ENCODE results near the gene TMPRSS3. TPM values are rescaled to one million over a fixed set of nuclear protein-coding genes. Genes with fewer than 3 reads are reported as not detected.

The TMPRSS3 gene
- total RNA-seq, 4 donors from 2014 or later = 0.68 to 1.3 TPM; not detected in 2

GRCh38 chr21:42374864-42375499 is 20.9 kb downstream of the TMPRSS3 start:
- intact Hi-C loops (cut with DNase I; ENCODE audit: low total_unique reads) (no loop called here), in situ Hi-C loops (cut with MboI; ENCODE audit: low pct_ligation_motif_present in 1 of 4, low pct_unique_long_range_greater_than_20kb in 1 of 4, low sequenced_read_pairs in 3 of 4) (loop anchor here in 1 of 4 donors (5.0 kb wide), 1 partner anchor 53 kb away; no protein-coding TSS in a partner anchor)
- no peaks in the 10 kb centered on the region for H3K36me3 ChIP-seq
- WGBS, 2 donors (ENCODE audit: low coverage in 1 of 2) = 55 to 70% methylated on average over 2 to 19 of the region's 23 CpGs
- DNase-seq = no peak
- H3K4me1 ChIP-seq = peaks cover 0 to 21% (median 16%) of the 10 kb centered on the region in 4 donors
- TF ChIP-seq, protein P1, sequence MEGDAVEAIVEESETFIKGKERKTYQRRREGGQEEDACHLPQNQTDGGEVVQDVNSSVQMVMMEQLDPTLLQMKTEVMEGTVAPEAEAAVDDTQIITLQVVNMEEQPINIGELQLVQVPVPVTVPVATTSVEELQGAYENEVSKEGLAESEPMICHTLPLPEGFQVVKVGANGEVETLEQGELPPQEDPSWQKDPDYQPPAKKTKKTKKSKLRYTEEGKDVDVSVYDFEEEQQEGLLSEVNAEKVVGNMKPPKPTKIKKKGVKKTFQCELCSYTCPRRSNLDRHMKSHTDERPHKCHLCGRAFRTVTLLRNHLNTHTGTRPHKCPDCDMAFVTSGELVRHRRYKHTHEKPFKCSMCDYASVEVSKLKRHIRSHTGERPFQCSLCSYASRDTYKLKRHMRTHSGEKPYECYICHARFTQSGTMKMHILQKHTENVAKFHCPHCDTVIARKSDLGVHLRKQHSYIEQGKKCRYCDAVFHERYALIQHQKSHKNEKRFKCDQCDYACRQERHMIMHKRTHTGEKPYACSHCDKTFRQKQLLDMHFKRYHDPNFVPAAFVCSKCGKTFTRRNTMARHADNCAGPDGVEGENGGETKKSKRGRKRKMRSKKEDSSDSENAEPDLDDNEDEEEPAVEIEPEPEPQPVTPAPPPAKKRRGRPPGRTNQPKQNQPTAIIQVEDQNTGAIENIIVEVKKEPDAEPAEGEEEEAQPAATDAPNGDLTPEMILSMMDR (IDR thresholded peaks at IDR 0.05) = no peak
- TF ChIP-seq EP300 (IDR thresholded peaks at IDR 0.05; ENCODE audit: low read depth) (no peak), POLR2A (IDR thresholded peaks at IDR 0.05) (no peak), POLR2AphosphoS5 (IDR thresholded peaks at IDR 0.05) (no peak)
- H3K9me3 ChIP-seq = no peaks in the 10 kb centered on the region
- no peaks in the 10 kb centered on the region for H3K27me3 ChIP-seq
- H3K4me3 ChIP-seq = peak overlapping the region in 1 of 4 donors; percentile 13
- peak overlapping the region; percentile 41 to 71 (median 62) for H3K27ac ChIP-seq

DNA sequence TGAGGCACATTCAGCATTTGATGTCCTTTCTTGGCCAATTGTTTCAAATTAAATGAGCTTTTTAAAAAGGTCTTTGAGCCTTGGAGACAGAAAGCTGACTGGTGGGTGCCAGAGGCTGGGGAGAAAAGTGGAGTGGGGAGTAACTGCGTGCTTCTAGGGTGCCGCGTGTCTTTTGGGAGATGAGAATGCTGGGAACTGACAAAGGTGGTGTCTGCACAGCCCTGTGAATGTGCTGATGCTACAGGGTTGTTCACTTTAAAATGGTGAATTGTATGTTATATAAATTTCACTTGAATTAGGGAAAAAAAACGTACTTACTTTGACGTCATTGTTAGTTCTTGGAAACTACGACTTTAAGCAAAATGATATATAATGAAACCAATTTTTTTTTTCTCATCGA is 21.4 kb downstream of the TMPRSS3 start:
- H3K9me3 ChIP-seq = no peaks in the 10 kb centered on the region
- no peak for TF ChIP-seq EP300 (IDR thresholded peaks at IDR 0.05; ENCODE audit: low read depth)
- TF ChIP-seq POLR2A (IDR thresholded peaks at IDR 0.05) = no peak
- TF ChIP-seq, protein P1 (IDR thresholded peaks at IDR 0.05) = no peak
- no peak for TF ChIP-seq POLR2AphosphoS5 (IDR thresholded peaks at IDR 0.05)
- peak overlapping the region in 1 of 4 donors; percentile 71 for H3K27ac ChIP-seq
- no peaks in the 10 kb centered on the region for H3K27me3 ChIP-seq
- intact Hi-C loops (cut with DNase I; ENCODE audit: low total_unique reads) (no loop called here), in situ Hi-C loops (cut with MboI; ENCODE audit: low pct_ligation_motif_present in 1 of 4, low pct_unique_long_range_greater_than_20kb in 1 of 4, low sequenced_read_pairs in 3 of 4) (loop anchor here in 1 of 4 donors (5.0 kb wide), 1 partner anchor 52 kb away; no protein-coding TSS in a partner anchor)
- DNase-seq = no peak
- H3K4me3 ChIP-seq = no peak overlapping the region
- 70 to 77% methylated on average over 6 to 7 of the region's 7 CpGs for WGBS, 2 donors (ENCODE audit: low coverage in 1 of 2)
- no peaks in the 10 kb centered on the region for H3K36me3 ChIP-seq
- peaks cover 0 to 21% (median 16%) of the 10 kb centered on the region in 4 donors for H3K4me1 ChIP-seq

GRCh38 chr21:42373908-42374455 is 21.9 kb downstream of the TMPRSS3 start:
- TF ChIP-seq POLR2AphosphoS5 (IDR thresholded peaks at IDR 0.05) (no peak), EP300 (IDR thresholded peaks at IDR 0.05; ENCODE audit: low read depth) (no peak), POLR2A (IDR thresholded peaks at IDR 0.05) (no peak)
- TF ChIP-seq, protein P1 (IDR thresholded peaks at IDR 0.05) = no peak
- no peaks in the 10 kb centered on the region for H3K27me3 ChIP-seq
- H3K9me3 ChIP-seq = no peaks in the 10 kb centered on the region
- DNase-seq = no peak
- in situ Hi-C loops (cut with MboI; ENCODE audit: low pct_ligation_motif_present in 1 of 4, low pct_unique_long_range_greater_than_20kb in 1 of 4, low sequenced_read_pairs in 3 of 4) = loop anchor here in 1 of 4 donors (5.0 kb wide), 1 partner anchor 52 kb away; no protein-coding TSS in a partner anchor
- intact Hi-C loops (cut with DNase I; ENCODE audit: low total_unique reads) = no loop called here
- no peaks in the 10 kb centered on the region for H3K36me3 ChIP-seq
- no peak overlapping the region for H3K4me3 ChIP-seq
- H3K27ac ChIP-seq = no peak overlapping the region
- 65 to 83% methylated on average over 4 to 16 of the region's 16 CpGs for WGBS, 2 donors (ENCODE audit: low coverage in 1 of 2)
- H3K4me1 ChIP-seq = peaks cover 0 to 21% (median 16%) of the 10 kb centered on the region in 4 donors

DNA sequence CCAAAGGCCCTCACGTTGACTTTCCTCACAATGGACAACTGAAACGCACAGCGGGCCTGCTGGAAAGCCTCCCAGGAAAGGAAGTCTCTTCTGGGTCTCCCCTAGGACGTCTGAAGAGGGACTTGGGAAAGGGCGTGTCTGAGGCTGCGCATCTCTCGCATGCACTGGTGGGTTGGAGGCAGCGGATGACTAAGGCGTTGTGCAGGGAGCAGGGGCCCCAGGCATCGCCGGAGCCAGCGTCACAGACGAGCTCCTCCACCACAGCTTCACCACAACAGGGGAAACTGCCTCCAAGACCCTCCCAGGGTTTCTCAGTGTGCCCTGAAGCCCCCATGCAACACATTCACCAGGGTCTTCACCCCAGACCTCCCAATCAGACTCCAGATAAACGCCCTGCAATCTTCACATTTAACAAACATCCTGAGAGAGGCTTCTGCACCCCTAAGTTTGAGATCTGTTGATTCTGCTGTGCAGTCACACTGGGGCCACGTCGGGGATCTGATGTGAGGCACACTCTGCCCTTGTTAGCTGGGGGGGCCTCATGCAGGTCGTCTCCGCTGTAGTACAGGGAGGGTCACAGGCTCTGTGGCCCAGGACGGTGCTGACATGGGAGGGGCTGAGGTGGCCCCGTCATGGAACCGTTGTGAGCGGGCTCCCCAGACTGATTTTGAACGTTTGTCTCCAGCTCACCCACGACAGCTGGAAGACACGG is 22.5 kb downstream of the TMPRSS3 start:
- DNase-seq = no peak
- no peaks in the 10 kb centered on the region for H3K36me3 ChIP-seq
- no peaks in the 10 kb centered on the region for H3K27me3 ChIP-seq
- no peak overlapping the region for H3K4me3 ChIP-seq
- no peaks in the 10 kb centered on the region for H3K9me3 ChIP-seq
- 70 to 83% methylated on average over 6 to 25 of the region's 25 CpGs for WGBS, 2 donors (ENCODE audit: low coverage in 1 of 2)
- H3K27ac ChIP-seq = no peak overlapping the region
- no peak for TF ChIP-seq EP300 (IDR thresholded peaks at IDR 0.05; ENCODE audit: low read depth)
- peaks cover 0 to 21% (median 16%) of the 10 kb centered on the region in 4 donors for H3K4me1 ChIP-seq
- in situ Hi-C loops (cut with MboI; ENCODE audit: low pct_ligation_motif_present in 1 of 4, low pct_unique_long_range_greater_than_20kb in 1 of 4, low sequenced_read_pairs in 3 of 4) = loop anchor here in 1 of 4 donors (5.0 kb wide), 1 partner anchor 51 kb away; no protein-coding TSS in a partner anchor
- intact Hi-C loops (cut with DNase I; ENCODE audit: low total_unique reads) = no loop called here
